Chondrocyte (in vitro differentiated cells): Measurements from ENCODE around the gene LAMP1. TPM values are rescaled to one million over a fixed set of nuclear protein-coding genes. Genes with fewer than 3 reads are reported as not detected.

ENCODE experiments used
- DNase-seq: peaks from one replicate; pipeline ENCODE4 v3.0.0; 2021; ENCODE audit warnings: mixed read lengths, low spot score
- H3K27ac Mint-ChIP-seq: one replicate; pipeline ENCODE4 v1.8.0; 2021; ENCODE audit warnings: mild to moderate bottlenecking, moderate library complexity, mixed read lengths; ENCODE audit not compliant: unreplicated experiment
- H3K27me3 Mint-ChIP-seq: 2 replicates; pipeline ENCODE4 v1.8.0; 2021; ENCODE audit warnings: low read depth, mixed read lengths
- H3K36me3 Mint-ChIP-seq: 2 replicates; pipeline ENCODE4 v1.8.0; 2021; ENCODE audit warnings: low read depth, mixed read lengths
- H3K4me1 Mint-ChIP-seq: 2 replicates; pipeline ENCODE4 v1.8.0; 2021; ENCODE audit warnings: low read depth, mild to moderate bottlenecking, mixed read lengths
- H3K4me3 Mint-ChIP-seq: one replicate; pipeline ENCODE4 v1.8.0; 2021; ENCODE audit warnings: mild to moderate bottlenecking, moderate library complexity, mixed read lengths; ENCODE audit not compliant: unreplicated experiment
- H3K9me3 Mint-ChIP-seq: 2 replicates; pipeline ENCODE4 v1.8.0; 2021; ENCODE audit warnings: low read depth, mixed read lengths
- total RNA-seq: library from RNA; stranded (reverse); gene quantifications from 3 replicates; pipeline ENCODE4 v1.2.1, GENCODE V29; 2021
- TF ChIP-seq, protein P1 (sequence below): fragments of 200-600 bp; sonication (generic); IDR thresholded peaks from 2 replicates; pipeline ENCODE4 v1.5.0; 2021; ENCODE audit warnings: antibody characterized with exemption, mild to moderate bottlenecking, moderate library complexity

Gene LAMP1
- total RNA-seq, 1 donor from 2014 or later, result 332 TPM

- DNase-seq, result no peak
- H3K4me1 Mint-ChIP-seq, result no peaks in the 10 kb centered on the region
- TF ChIP-seq, protein P1, sequence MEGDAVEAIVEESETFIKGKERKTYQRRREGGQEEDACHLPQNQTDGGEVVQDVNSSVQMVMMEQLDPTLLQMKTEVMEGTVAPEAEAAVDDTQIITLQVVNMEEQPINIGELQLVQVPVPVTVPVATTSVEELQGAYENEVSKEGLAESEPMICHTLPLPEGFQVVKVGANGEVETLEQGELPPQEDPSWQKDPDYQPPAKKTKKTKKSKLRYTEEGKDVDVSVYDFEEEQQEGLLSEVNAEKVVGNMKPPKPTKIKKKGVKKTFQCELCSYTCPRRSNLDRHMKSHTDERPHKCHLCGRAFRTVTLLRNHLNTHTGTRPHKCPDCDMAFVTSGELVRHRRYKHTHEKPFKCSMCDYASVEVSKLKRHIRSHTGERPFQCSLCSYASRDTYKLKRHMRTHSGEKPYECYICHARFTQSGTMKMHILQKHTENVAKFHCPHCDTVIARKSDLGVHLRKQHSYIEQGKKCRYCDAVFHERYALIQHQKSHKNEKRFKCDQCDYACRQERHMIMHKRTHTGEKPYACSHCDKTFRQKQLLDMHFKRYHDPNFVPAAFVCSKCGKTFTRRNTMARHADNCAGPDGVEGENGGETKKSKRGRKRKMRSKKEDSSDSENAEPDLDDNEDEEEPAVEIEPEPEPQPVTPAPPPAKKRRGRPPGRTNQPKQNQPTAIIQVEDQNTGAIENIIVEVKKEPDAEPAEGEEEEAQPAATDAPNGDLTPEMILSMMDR, result no peak
- no peaks in the 10 kb centered on the region for H3K36me3 Mint-ChIP-seq
- no peak overlapping the region for H3K27ac Mint-ChIP-seq
- H3K9me3 Mint-ChIP-seq, result no peaks in the 10 kb centered on the region
- peaks cover 2% of the 10 kb centered on the region for H3K27me3 Mint-ChIP-seq
- H3K4me3 Mint-ChIP-seq, result no peak overlapping the region
These were observed 40.5 kb downstream of the LAMP1 start for GRCh38 chr13:113337556-113337955.

DNA sequence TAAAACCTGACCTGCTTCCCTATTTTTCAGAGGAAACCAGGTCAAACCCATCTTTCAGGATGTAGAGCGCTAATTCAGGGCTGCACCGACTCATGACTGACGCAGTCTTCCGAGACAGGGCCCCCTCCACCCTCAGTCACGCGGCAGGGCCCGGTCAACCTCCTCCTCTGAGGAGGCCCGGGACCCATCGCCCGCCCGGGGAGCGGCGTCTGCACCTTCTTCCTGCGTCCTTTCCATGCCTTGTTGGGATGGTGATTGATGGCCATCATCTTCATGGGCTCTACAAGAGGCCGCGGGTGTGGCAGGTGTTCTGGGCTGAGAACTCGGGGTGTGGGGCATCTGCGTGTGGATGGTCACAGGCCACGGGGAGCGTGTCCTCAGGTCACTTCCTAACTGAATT lies 40.9 kb downstream of the LAMP1 start:
- peaks cover 2% of the 10 kb centered on the region for H3K27me3 Mint-ChIP-seq
- no peak for DNase-seq
- no peak overlapping the region for H3K27ac Mint-ChIP-seq
- H3K4me1 Mint-ChIP-seq, result no peaks in the 10 kb centered on the region
- no peak overlapping the region for H3K4me3 Mint-ChIP-seq
- TF ChIP-seq, protein P1, result no peak
- no peaks in the 10 kb centered on the region for H3K9me3 Mint-ChIP-seq
- no peaks in the 10 kb centered on the region for H3K36me3 Mint-ChIP-seq

DNA sequence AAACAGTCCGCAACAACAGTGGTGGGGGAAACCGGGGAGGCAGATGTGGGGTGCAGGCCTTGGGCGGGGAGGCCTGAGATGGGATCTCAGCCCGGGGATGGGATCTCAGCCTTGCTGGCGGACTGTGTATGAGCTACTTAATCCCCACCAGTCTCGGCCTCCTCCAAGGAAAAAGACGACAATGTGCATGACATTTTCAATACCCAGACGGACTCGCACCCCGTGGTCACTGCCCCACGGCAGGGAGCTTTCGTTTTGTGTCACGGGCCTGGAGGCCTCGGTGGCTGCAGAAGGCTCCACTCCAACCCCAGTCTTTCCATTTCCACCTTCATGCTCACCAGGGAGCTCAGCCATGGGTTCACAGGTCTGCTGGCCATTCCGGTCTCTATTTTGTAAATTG lies 41.4 kb downstream of the LAMP1 start:
- Mint-ChIP-seq H3K4me1 (no peaks in the 10 kb centered on the region), H3K27ac (no peak overlapping the region), H3K36me3 (no peaks in the 10 kb centered on the region), H3K4me3 (no peak overlapping the region), H3K9me3 (no peaks in the 10 kb centered on the region), H3K27me3 (peaks cover 2% of the 10 kb centered on the region)
- TF ChIP-seq, protein P1, result no peak
- no peak for DNase-seq

DNA sequence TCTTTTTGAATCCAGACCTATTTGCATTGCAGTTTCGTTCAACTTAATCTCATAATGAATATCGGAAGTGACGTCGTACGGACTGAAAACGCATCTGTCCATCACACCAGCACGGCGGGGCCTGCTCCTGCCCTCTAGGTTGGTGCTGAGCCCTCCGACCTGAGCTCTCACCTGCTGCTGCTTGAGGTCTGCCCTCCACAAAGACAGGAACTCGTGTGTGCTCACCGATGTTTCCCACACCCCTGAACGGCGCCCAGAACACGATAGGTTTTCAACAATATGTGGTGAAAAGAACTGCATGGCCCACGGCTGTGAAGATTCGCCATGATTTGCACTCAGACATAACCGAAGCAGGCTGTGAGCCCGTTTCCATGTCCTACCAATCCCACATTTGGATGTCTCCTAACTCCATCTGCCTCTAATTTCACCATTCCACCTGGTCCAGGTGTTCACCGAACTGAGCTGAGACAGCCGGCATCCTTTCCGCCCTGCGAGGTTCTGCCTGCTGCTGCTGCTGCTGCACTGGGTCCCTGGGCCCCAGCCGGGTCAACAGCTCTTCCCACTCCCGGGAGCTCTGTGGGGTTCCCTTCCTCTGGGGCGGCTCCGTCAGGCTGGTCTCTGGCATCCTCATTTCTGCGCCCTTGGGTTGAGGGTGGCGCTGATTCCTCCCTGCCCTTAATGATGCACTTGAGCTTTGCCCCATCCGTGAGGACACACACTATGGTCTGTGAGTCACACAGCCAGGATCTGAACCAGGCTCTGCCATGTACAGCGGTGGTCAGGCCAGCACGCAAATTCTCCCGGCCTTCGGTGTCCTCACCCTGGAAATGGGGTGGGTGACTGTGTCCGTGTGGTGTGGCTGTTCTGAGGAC lies 46.0 kb downstream of the LAMP1 start:
- no peak overlapping the region for H3K27ac Mint-ChIP-seq
- no peaks in the 10 kb centered on the region for H3K9me3 Mint-ChIP-seq
- DNase-seq, result peak; percentile 70
- H3K36me3 Mint-ChIP-seq, result no peaks in the 10 kb centered on the region
- TF ChIP-seq, protein P1, result no peak
- no peak overlapping the region for H3K4me3 Mint-ChIP-seq
- no peaks in the 10 kb centered on the region for H3K4me1 Mint-ChIP-seq
- no peaks in the 10 kb centered on the region for H3K27me3 Mint-ChIP-seq

GRCh38 chr13:113343692-113343968 lies 46.6 kb downstream of the LAMP1 start:
- no peaks in the 10 kb centered on the region for H3K27me3 Mint-ChIP-seq
- H3K4me1 Mint-ChIP-seq, result no peaks in the 10 kb centered on the region
- H3K9me3 Mint-ChIP-seq, result no peaks in the 10 kb centered on the region
- peak; percentile 83 for DNase-seq
- H3K4me3 Mint-ChIP-seq, result no peak overlapping the region
- TF ChIP-seq, protein P1, result no peak
- H3K27ac Mint-ChIP-seq, result no peak overlapping the region
- no peaks in the 10 kb centered on the region for H3K36me3 Mint-ChIP-seq
